GM21529 (cell line): ENCODE results near the gene MAN2A1.
"Not testable (repeated sequence)": the region's sequence is repeated elsewhere in the genome, so short reads cannot be mapped to it uniquely, and the experiment has no call there.

ENCODE experiments used
- ATAC-seq: cut with Tn5 transposase; IDR thresholded peaks from one replicate; pipeline ENCODE4 v1.9.1; 2021; ENCODE audit not compliant: unreplicated experiment

Gene MAN2A1

DNA sequence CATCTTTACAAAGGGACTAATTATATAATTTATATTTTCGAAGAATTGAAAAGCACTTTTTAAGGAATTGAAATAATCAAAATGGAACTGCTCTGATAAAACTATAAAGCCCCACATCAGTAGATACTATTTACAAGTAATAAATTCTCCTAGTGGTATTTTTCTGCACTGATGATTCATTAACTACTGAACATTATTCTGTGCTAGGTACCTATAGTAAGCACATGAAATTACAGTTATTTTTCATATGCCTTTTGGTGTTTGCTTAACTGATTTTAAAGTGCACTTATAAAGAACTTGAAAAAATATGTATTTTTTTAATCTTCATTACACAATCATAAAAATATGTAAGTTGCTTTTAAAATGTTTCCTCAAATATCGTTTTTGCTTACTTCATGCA lies 123.0 kb downstream of the MAN2A1 start:
- ATAC-seq, result no peak

DNA sequence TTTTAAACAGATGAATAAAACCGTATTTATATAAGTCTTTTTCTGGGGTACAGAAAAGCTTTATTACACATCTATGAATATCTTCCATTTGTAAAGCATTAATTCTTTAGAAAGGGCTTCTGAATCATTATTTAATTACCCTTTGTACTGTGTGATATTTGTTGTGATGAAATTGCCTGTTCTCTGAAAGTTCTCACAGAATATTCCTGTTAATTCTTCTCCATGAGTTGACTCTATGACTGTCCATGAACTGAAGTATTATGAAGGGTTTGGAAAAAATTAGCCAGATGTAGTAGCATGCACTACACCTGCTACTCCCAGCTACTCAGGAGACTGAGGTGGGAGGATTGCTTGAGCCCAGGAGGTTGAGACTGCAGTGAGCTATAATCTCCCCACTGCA lies 127.0 kb downstream of the MAN2A1 start:
- ATAC-seq, result no peak

DNA sequence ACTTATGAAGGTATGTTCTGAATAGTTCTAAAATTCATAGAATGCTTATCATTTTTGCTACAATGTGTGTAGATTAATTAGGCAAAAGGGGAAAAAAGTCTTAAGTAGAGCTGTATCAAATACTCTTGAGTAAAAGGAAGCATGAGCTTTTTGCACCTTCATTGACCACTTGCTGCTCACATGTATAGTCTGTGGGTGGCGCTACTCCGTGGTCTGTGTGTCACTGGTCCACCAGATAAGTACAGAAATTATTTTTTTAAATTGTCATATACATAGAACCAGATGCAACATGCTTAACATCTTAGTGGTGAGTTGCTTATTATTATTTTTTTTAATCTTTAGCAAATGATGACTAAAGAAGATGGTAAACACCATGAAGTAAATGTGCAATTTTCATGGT lies 130.2 kb downstream of the MAN2A1 start:
- ATAC-seq, result no peak

DNA sequence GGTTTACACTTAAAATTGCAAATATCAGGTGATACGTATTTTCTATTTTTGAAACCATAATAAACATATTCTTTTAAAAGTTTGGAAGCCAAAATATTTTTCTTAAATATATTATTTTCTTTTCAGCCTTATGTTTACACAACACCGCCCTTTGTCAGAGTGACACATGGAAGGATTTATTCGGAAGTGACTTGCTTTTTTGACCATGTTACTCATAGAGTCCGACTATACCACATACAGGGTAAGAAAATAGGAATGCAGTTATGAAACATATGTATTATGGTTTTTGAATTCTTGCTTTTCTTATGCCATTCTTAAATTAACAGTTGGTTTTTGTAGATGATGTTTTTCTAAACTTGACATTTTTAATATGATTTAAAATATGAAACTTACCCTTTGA lies 133.9 kb downstream of the MAN2A1 start:
- no peak for ATAC-seq

DNA sequence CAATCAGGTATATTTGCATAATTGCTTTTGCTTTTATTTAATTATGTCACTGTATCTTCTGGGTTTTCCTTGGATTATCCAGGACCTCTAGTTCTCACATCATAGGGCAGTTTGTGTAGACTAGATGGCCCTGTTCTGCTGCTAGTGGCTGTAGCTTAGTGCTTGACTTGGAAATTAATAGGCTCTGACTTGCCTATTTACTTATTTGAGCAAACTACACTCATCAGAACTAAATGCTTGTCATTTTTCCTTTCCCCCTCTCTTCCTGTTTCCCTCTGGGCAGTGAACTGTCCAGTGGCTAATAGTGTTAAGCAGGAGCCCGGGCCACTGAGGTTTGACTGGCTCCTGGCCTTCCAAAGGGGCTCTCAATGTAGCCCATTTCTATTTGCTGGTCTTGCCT lies 135.7 kb downstream of the MAN2A1 start:
- ATAC-seq, result no peak

- ATAC-seq, result no peak
Observed at GRCh38 chr5:109826426-109826825, 136.7 kb downstream of the MAN2A1 start.

DNA sequence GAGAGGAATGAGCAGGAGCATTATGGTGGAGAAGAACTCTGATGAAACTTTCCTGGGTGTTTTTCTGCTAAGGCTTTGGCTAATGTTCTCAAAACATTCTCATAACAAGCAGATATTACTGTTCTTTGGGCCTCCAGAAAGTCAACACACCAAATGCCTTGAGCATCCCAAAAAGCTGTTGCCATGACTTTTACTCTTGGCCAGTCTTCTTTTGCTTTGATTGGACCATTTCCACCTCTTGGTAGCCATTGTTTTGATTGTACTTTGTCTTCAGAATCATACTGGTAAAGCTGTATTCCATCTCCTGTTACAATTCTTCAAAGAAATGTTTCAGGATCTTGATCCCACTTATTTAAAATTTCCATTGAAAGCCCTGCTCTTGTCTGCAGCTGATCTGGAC lies 139.6 kb downstream of the MAN2A1 start:
- ATAC-seq, result no peak

DNA sequence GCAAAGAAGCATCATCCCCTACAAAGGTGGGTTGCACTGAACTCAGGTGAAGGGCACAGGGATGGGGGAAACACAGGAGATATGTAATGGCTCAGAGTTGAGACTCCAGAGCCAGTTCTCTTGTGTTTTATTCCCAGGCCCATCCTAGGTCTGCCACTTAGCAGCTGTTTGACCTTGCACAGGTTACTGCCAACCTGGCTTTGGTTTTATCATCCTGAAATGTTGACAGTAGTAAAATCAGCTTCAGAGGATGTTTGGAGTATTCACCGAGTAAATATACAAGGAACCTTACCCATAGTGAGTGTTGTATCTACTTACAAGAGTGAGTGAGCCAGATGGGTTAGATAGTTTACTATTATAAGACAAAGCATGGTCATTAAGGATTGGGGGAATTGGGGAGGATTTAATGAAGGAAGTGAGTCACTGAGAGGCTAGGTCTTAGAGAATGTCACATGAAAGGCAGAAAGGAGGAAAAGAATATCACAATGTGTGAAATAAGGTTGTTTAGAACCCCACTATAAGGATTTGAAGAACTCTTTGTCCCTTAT lies 141.3 kb downstream of the MAN2A1 start:
- no peak for ATAC-seq

DNA sequence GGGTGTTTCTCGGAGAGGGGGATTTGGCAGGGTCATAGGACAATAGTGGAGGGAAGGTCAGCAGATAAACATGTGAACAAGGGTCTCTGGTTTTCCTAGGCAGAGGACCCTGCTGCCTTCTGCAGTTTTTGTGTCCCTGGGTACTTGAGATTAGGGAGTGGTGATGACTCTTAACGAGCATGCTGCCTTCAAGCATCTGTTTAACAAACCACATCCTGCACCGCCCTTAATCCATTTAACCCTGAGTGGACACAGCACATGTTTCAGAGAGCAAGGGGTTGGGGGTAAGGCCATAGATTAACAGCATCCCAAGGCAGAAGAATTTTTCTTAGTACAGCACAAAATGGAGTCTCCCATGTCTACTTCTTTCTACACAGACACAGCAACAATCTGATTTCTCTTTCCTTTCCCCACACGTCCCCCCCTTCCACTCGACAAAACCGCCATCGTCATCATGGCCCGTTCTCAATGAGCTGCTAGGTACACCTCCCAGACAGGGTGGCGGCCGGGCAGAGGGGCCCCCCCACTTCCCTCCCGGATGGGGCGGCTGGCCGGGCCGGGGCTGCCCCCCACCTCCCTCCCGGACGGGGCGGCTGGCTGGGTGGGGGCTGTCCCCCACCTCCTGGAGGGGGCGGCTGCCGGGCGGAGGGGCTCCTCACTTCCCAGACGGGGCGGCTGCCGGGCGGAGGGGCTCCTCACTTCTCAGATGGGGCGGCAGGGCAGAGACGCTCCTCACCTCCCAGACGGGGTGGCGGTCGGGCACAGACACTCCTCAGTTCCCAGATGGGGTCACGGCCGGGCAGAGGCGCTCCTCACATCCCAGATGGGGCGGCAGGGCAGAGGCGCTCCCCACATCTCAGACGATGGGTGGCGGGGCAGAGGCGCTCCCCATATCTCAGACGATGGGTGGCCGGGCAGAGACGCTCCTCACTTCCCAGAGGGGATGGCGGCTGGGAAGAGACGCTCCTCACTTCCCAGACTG lies 142.8 kb downstream of the MAN2A1 start:
- ATAC-seq, result not testable (repeated sequence)

DNA sequence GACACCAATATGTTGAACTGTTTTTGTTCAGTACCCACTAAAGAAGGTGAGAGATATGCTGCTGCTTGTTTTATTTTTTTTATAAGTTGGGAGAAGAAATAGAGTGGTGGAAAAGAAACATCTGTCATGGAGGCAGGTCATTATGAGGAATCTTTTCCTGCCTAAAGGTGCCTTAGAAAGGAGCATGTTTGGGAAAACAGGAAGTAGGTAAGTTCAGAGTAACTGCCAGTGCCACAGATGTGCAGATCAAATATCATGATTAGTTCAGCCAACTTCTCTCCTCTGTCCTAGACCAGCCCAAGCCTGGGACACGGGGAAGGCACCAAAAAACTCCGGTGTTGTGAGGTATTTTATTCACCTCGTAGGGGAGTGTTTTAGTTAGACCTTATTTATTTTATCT lies 144.2 kb downstream of the MAN2A1 start:
- no peak for ATAC-seq

DNA sequence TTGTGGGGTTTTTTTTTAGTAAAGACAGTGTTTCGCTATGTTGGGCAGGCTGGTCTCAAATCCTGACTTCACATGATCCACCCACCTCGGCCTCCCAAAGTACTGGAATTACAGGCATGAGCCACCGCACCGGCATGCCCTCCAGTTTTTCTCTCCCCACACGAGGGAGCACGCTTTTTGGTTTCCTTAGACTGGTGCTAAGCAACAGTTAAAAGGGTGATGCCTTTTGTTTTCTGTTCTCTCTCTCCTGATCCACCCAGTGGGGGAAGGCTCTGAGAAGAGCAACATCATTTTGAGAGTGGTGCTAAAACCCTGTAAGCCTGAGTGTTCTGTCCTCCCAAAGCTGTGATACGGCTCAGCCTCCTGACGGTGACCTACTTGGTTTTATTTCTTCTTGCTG lies 146.6 kb downstream of the MAN2A1 start:
- ATAC-seq, result no peak

DNA sequence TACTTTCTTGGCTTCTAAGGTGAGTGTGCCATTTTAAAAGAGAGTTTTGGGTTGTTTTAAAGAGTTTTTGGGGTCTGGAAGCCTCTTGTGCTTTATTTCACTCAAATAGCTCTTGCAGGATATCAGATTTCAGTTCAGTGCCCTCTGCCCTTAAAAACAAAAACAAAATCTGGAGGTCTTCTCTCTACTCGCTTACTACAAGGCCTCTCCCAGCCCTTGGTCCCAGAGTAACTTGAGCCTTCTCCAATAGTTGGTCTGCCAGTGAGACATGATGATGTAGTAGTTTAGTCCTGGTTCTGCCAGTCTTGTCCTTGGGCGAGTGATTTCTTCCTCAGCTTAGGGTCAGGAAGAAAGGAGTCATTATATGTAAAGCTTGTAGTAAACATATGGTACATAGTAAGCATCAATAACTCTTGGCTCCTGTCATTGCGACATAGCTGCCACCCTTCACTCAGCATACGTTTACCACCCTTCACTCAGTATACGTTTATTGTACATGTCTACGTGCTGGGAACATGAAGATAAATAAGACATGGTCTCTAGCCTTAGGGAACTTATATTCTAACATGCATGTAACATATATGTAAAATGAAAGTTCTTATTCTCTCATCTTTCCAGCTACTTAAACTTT lies 147.6 kb downstream of the MAN2A1 start:
- ATAC-seq, result no peak

GRCh38 chr5:109838157-109838556 lies 148.4 kb downstream of the MAN2A1 start:
- no peak for ATAC-seq

DNA sequence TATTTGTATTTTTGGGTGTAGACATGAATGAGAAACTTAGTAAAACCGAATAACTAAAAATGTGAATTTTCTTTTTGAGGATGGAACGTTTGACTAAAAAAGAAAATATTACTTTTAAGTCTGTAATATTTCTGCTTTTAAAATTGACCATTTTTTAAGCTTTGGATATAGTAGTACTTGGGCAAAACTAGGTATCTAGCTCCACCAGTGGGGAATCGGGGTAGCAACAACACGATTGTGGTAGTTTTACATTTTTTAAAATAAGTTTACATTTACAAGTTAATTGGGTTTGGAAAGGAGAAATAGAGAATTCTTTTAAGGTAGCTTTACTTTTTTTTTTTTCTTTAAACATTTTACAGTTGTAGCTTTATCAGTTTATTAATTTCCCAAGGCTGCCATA lies 154.4 kb downstream of the MAN2A1 start:
- ATAC-seq, result no peak

- no peak for ATAC-seq
Observed at GRCh38 chr5:109844695-109845094, 155.0 kb downstream of the MAN2A1 start.

GRCh38 chr5:109848130-109848529 lies 158.4 kb downstream of the MAN2A1 start:
- no peak for ATAC-seq

- ATAC-seq, result no peak
Observed at GRCh38 chr5:109849478-109850088, 159.9 kb downstream of the MAN2A1 start.

DNA sequence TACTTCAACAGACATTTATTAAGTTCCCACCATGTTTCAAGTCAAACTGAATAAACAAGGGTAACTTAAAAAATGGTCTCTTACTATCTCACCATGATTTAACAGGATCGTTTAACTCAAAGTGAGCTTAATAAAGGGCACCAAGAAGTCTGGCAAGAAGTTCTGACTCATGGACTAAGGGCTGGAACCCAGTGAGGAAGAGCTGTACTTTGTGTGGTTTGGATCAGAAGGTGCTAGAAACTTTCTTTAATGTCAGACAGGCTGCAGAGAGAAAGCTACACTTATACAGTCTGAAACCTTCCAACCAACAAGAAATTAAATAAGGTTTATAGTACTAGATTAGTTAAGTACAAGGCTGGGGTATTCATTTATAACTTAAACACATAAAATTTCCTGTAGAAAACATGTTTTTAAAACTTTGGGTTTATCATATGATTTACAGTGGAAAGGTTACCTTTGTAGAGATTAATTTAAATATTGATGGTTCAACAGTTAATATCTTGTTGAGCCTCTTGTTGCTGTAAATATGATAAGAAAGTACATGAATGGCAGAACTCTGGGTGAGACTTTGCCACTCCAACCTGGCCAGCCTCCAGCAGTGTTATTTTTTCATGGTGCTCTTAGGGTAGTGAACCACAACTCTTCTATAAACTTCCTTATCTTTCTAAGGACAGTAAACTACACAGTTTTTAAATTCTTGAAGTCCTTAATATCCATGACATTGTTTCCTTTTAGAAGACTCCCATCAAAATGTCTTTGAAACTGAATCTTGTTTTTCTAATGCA lies 162.8 kb downstream of the MAN2A1 start:
- no peak for ATAC-seq

GRCh38 chr5:109853377-109853776 lies 163.7 kb downstream of the MAN2A1 start:
- ATAC-seq, result no peak

DNA sequence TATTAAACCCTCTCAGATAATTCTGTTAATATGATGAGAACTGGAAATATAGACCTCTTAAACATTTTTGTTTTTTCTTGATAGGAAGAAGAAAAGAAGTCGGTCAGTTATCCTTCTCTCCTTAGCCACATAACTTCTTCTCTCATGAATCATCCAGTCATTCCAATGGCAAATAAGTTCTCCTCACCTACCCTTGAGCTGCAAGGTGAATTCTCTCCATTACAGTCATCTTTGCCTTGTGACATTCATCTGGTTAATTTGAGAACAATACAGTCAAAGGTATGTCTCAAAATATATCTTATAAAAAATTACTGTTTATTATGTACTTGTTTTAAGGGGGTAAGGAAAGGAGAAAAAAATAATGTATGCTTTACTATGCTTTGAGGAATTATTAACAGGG lies 165.3 kb downstream of the MAN2A1 start:
- ATAC-seq, result no peak
